ENCODE results near the gene TRIP11. TPM values are rescaled to one million over a fixed set of nuclear protein-coding genes. Genes with fewer than 3 reads are reported as not detected.

Gene TRIP11
- total RNA-seq, 1 experiment from 2014 or later, result 37.4 TPM

GRCh38 chr14:91934554-91935285 lies 105.1 kb downstream of the TRIP11 start:
- no peaks in the 10 kb centered on the region for H3K36me3 ChIP-seq (ENCODE audit: control insufficient read depth in 1 of 2, insufficient read depth in 2 of 2, low read length in 2 of 2)
- TF ChIP-seq EGR1 (IDR thresholded peaks at IDR 0.05; ENCODE audit: low read depth), result no peak
- no peak for TF ChIP-seq ATF3 (IDR thresholded peaks at IDR 0.05)
- TF ChIP-seq SRF (IDR thresholded peaks at IDR 0.05; ENCODE audit: low read depth), result no peak
- TF ChIP-seq POLR2A (IDR thresholded peaks at IDR 0.05; ENCODE audit: borderline replicate concordance, extremely low read depth, insufficient read depth, insufficient read length), result no peak
- no peaks in the 10 kb centered on the region for H3K9me3 ChIP-seq (ENCODE audit: control insufficient read depth in 1 of 2, insufficient read depth in 1 of 2, low read depth in 1 of 2, low read length in 2 of 2)
- intact Hi-C loops (cut with micrococcal nuclease), result no loop called here
- DNase-seq (ENCODE audit: low read depth, low spot score), result no peak
- H3K79me2 ChIP-seq (ENCODE audit: insufficient read depth, low read length), result no peaks in the 10 kb centered on the region
- H3K9me2 ChIP-seq (ENCODE audit: insufficient read depth), result no peaks in the 10 kb centered on the region
- no peak for ATAC-seq
- H4K20me1 ChIP-seq (ENCODE audit: insufficient read depth), result no peaks in the 10 kb centered on the region
- POLR2A ChIA-PET, result no interaction called here
- H3K4me3 ChIP-seq (replicated peaks in 1 of 2; ENCODE audit: low read depth in 1 of 2, low read length in 2 of 2), result no peak overlapping the region
- RAD21 ChIA-PET (ENCODE audit: low non-redundant PET in 1 of 2, low total read pairs in 2 of 2, uncharacterized antibody in 2 of 2, unreplicated experiment in 2 of 2), result no interaction called here
- no peaks in the 10 kb centered on the region for H3K27me3 ChIP-seq (ENCODE audit: insufficient read depth, low read length)
- CTCF ChIA-PET, result no interaction called here
- no peaks in the 10 kb centered on the region for H3K4me1 ChIP-seq (ENCODE audit: control insufficient read depth in 1 of 2, insufficient read depth in 2 of 2, low read length in 2 of 2)
- no peak overlapping the region for H3K4me2 ChIP-seq (ENCODE audit: low read length)
- no TSS peak for BruUV-seq (replicated peaks)
- H3K27ac ChIP-seq (ENCODE audit: low read depth, low read length), result no peak overlapping the region
- no peak overlapping the region for H2AFZ ChIP-seq (ENCODE audit: low read depth, low read length, poor library complexity, severe bottlenecking)
- H3K9ac ChIP-seq (ENCODE audit: low read length), result no peak overlapping the region

DNA sequence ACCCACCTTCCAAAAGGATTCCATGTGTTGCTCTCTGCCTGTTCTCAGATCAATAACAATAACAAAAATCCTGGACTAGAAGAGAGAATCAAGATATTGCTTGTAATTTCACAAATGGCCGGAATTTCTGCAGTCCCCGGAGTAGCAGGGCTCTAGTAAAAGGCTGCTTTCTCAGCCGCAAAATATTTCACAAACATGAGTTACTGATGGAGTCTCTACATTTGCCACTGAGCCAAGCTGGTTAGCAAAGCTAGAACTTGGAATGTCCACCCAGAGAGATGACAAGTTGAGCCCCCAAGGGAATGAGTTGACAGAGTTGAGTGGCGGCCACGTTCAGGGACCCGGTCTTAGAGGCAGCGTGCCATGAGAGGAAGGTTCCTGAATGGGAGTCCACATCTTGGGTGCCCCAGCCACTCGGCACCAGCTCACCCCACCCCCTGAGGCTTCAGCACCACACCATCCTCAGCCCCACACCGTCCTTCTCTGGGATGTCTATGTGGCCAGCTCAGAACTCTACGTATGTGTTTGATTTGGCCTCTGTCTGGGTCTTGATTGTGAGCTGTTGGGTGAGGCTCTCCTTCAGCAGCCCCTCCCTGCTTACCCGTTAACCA lies 108.3 kb downstream of the TRIP11 start:
- H3K36me3 ChIP-seq (ENCODE audit: control insufficient read depth in 1 of 2, insufficient read depth in 2 of 2, low read length in 2 of 2), result no peaks in the 10 kb centered on the region
- ATAC-seq (no peak), DNase-seq (ENCODE audit: low read depth, low spot score) (no peak)
- CTCF ChIA-PET, result no interaction called here
- H3K4me2 ChIP-seq (ENCODE audit: low read length), result no peak overlapping the region
- POLR2A ChIA-PET, result no interaction called here
- H3K9ac ChIP-seq (ENCODE audit: low read length), result no peak overlapping the region
- H3K9me3 ChIP-seq (ENCODE audit: control insufficient read depth in 1 of 2, insufficient read depth in 1 of 2, low read depth in 1 of 2, low read length in 2 of 2), result no peaks in the 10 kb centered on the region
- no peak overlapping the region for H3K4me3 ChIP-seq (replicated peaks in 1 of 2; ENCODE audit: low read depth in 1 of 2, low read length in 2 of 2)
- H3K27ac ChIP-seq (ENCODE audit: low read depth, low read length), result no peak overlapping the region
- no peaks in the 10 kb centered on the region for H3K4me1 ChIP-seq (ENCODE audit: control insufficient read depth in 1 of 2, insufficient read depth in 2 of 2, low read length in 2 of 2)
- RAD21 ChIA-PET (ENCODE audit: low non-redundant PET in 1 of 2, low total read pairs in 2 of 2, uncharacterized antibody in 2 of 2, unreplicated experiment in 2 of 2), result no interaction called here
- H2AFZ ChIP-seq (ENCODE audit: low read depth, low read length, poor library complexity, severe bottlenecking), result no peak overlapping the region
- H3K27me3 ChIP-seq (ENCODE audit: insufficient read depth, low read length), result no peaks in the 10 kb centered on the region
- intact Hi-C loops (cut with micrococcal nuclease), result no loop called here
- no TSS peak for BruUV-seq (replicated peaks)
- H3K9me2 ChIP-seq (ENCODE audit: insufficient read depth), result no peaks in the 10 kb centered on the region
- no peaks in the 10 kb centered on the region for H4K20me1 ChIP-seq (ENCODE audit: insufficient read depth)
- H3K79me2 ChIP-seq (ENCODE audit: insufficient read depth, low read length), result no peaks in the 10 kb centered on the region
- TF ChIP-seq, protein P1, sequence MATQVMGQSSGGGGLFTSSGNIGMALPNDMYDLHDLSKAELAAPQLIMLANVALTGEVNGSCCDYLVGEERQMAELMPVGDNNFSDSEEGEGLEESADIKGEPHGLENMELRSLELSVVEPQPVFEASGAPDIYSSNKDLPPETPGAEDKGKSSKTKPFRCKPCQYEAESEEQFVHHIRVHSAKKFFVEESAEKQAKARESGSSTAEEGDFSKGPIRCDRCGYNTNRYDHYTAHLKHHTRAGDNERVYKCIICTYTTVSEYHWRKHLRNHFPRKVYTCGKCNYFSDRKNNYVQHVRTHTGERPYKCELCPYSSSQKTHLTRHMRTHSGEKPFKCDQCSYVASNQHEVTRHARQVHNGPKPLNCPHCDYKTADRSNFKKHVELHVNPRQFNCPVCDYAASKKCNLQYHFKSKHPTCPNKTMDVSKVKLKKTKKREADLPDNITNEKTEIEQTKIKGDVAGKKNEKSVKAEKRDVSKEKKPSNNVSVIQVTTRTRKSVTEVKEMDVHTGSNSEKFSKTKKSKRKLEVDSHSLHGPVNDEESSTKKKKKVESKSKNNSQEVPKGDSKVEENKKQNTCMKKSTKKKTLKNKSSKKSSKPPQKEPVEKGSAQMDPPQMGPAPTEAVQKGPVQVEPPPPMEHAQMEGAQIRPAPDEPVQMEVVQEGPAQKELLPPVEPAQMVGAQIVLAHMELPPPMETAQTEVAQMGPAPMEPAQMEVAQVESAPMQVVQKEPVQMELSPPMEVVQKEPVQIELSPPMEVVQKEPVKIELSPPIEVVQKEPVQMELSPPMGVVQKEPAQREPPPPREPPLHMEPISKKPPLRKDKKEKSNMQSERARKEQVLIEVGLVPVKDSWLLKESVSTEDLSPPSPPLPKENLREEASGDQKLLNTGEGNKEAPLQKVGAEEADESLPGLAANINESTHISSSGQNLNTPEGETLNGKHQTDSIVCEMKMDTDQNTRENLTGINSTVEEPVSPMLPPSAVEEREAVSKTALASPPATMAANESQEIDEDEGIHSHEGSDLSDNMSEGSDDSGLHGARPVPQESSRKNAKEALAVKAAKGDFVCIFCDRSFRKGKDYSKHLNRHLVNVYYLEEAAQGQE (IDR thresholded peaks at IDR 0.05; ENCODE audit: low read depth), result no peak
- TF ChIP-seq ZBTB33 (IDR thresholded peaks at IDR 0.05; ENCODE audit: extremely low read depth, insufficient replicate concordance, low read length) (no peak), CTCF (IDR thresholded peaks at IDR 0.05 in 2 of 3, conservative IDR thresholded peaks at IDR 0.05 in 1 of 3; ENCODE audit: borderline replicate concordance in 1 of 3, insufficient read depth in 1 of 3, low read depth in 2 of 3, low read length in 2 of 3) (no peak), CEBPB (IDR thresholded peaks at IDR 0.05; ENCODE audit: low read depth) (no peak), EGR1 (IDR thresholded peaks at IDR 0.05; ENCODE audit: low read depth) (no peak), SRF (IDR thresholded peaks at IDR 0.05; ENCODE audit: low read depth) (no peak), CBX3 (IDR thresholded peaks at IDR 0.05; ENCODE audit: low read depth) (no peak), SP1 (IDR thresholded peaks at IDR 0.05; ENCODE audit: low read depth) (no peak), EZH2phosphoT487 (IDR thresholded peaks at IDR 0.05; ENCODE audit: borderline replicate concordance) (no peak)

All from HCT116 (cell line).